HEK293T (cell line): ENCODE measurements around the gene SEPSECS.

Experiments used
- BHLHE40 ChIP-seq: fragments of 450-650 bp; IDR thresholded peaks from 2 replicates; pipeline ENCODE4 v1.6.1; 2016; ENCODE audit warnings: mild to moderate bottlenecking, moderate library complexity, borderline replicate concordance
- CTBP1 ChIP-seq: fragments of 450-650 bp; IDR thresholded peaks from 2 replicates; pipeline ENCODE4 v1.6.1; 2016; ENCODE audit warnings: borderline replicate concordance
- FOXA1 ChIP-seq: fragments of 450-650 bp; IDR thresholded peaks from 2 replicates; pipeline ENCODE4 v1.6.1; 2016; ENCODE audit warnings: mild to moderate bottlenecking
- FOXK2 ChIP-seq: fragments of 450-650 bp; IDR thresholded peaks from 2 replicates; pipeline ENCODE4 v1.6.1; 2016; ENCODE audit warnings: mild to moderate bottlenecking
- FOXM1 ChIP-seq: fragments of 450-650 bp; IDR thresholded peaks from 2 replicates; pipeline ENCODE4 v1.6.1; 2017; ENCODE audit warnings: mild to moderate bottlenecking, borderline replicate concordance
- HDGF ChIP-seq: fragments of 450-650 bp; IDR thresholded peaks from 2 replicates; pipeline ENCODE4 v1.6.1; 2017; ENCODE audit warnings: antibody characterized with exemption, borderline replicate concordance
- L3MBTL2 ChIP-seq: fragments of 450-650 bp; conservative IDR thresholded peaks from 2 replicates; pipeline ENCODE4 v1.6.1; 2016; ENCODE audit warnings: mild to moderate bottlenecking
- LEF1 ChIP-seq: fragments of 450-650 bp; IDR thresholded peaks from 2 replicates; pipeline ENCODE4 v1.6.1; 2017; ENCODE audit warnings: mild to moderate bottlenecking, borderline replicate concordance
- SP1 ChIP-seq: fragments of 450-650 bp; IDR thresholded peaks from 2 replicates; pipeline ENCODE4 v1.6.1; 2017
- SUZ12 ChIP-seq: fragments of 450-650 bp; IDR thresholded peaks from 2 replicates; pipeline ENCODE4 v1.6.1; 2016; ENCODE audit warnings: mild to moderate bottlenecking
- TARDBP ChIP-seq: fragments of 450-650 bp; IDR thresholded peaks from 2 replicates; pipeline ENCODE4 v1.6.1; 2016
- ZNF384 ChIP-seq: fragments of 450-650 bp; IDR thresholded peaks from 2 replicates; pipeline ENCODE4 v1.6.1; 2016

DNA sequence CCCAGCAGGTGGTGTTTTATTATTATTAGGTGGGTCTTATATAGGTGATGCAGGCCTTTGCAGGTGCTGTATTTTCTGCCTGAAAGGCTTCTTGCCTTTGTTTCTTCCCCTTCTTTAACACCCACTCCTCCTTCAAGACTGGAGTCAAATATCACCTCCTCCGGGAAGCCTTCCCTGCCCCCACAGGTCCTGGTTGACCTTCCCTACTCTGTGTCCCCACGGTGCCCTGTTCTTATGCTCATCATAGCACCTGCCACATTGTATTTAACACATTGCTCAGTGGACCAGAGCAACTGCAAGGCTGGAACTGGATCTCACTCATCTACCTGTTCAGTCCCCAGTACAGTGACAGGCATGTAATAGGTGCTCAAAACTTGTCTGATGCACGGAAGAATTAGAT, 89.7 kb downstream of the SEPSECS start:
- TF ChIP-seq SP1: no peak
- no peak for TF ChIP-seq SUZ12
- TF ChIP-seq L3MBTL2: no peak
- no peak for TF ChIP-seq TARDBP
- no peak for TF ChIP-seq CTBP1
- no peak for TF ChIP-seq FOXK2
- TF ChIP-seq FOXM1: no peak
- TF ChIP-seq FOXA1: no peak
- TF ChIP-seq HDGF: no peak
- no peak for TF ChIP-seq BHLHE40
- no peak for TF ChIP-seq ZNF384
- no peak for TF ChIP-seq LEF1
